ENCODE results near the gene SNCG. TPM values are rescaled to one million over a fixed set of nuclear protein-coding genes. Genes with fewer than 3 reads are reported as not detected.
"Not testable (repeated sequence)": the region's sequence is repeated elsewhere in the genome, so short reads cannot be mapped to it uniquely, and the experiment has no call there.

SNCG gene
- total RNA-seq, 1 donor from 2014 or later: 14.6 TPM

DNA sequence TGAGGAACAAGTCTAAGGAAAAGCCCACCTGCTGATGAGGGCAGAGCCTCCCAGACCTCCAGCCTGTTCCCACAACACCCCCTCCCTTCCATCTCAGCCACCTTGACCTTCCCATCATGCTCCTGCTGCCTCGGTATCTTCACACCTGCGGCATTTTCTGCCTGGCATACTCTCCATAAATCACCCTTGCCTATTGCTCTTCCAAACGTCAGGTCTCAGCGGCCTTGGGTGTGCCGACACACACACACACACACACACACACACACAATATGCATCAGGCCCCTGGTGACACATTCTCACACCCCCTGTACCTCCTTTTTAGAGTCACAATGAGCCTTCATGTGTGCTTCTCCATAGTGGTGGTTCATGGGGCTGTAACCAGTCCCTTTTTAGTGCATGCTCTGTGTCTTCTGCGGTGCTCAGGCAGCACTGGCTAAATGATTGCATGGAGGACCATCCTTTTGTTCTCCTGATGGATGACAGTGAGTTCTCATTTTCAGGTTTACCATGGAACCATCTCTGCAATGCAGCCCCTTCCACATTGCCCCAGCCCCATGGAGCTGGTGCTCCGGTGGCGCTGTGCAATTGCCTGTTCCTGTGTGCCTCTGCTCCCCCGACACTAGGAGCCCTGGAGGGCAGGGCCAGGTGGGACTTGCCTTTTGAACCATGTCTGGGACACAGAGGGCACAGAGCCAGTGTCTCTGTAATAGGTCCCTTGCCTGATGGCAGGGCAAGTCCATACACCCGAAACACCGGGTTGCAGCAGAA is 14.4 kb downstream of the SNCG start:
- Mint-ChIP-seq H3K27ac (no peak overlapping the region), H3K27me3 (peaks cover 34% of the 10 kb centered on the region), H3K9me3 (ENCODE audit: low read depth) (no peaks in the 10 kb centered on the region), H3K4me3 (ENCODE audit: low read depth) (peak overlapping the region; percentile 12), H3K36me3 (ENCODE audit: insufficient read depth) (no peaks in the 10 kb centered on the region), H3K4me1 (ENCODE audit: low read depth) (peaks cover 17% of the 10 kb centered on the region)
- TF ChIP-seq, protein P1, sequence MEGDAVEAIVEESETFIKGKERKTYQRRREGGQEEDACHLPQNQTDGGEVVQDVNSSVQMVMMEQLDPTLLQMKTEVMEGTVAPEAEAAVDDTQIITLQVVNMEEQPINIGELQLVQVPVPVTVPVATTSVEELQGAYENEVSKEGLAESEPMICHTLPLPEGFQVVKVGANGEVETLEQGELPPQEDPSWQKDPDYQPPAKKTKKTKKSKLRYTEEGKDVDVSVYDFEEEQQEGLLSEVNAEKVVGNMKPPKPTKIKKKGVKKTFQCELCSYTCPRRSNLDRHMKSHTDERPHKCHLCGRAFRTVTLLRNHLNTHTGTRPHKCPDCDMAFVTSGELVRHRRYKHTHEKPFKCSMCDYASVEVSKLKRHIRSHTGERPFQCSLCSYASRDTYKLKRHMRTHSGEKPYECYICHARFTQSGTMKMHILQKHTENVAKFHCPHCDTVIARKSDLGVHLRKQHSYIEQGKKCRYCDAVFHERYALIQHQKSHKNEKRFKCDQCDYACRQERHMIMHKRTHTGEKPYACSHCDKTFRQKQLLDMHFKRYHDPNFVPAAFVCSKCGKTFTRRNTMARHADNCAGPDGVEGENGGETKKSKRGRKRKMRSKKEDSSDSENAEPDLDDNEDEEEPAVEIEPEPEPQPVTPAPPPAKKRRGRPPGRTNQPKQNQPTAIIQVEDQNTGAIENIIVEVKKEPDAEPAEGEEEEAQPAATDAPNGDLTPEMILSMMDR (IDR thresholded peaks at IDR 0.05; ENCODE audit: unreplicated experiment): no peak
- no peak for DNase-seq (ENCODE audit: low spot score, unreplicated experiment)

DNA sequence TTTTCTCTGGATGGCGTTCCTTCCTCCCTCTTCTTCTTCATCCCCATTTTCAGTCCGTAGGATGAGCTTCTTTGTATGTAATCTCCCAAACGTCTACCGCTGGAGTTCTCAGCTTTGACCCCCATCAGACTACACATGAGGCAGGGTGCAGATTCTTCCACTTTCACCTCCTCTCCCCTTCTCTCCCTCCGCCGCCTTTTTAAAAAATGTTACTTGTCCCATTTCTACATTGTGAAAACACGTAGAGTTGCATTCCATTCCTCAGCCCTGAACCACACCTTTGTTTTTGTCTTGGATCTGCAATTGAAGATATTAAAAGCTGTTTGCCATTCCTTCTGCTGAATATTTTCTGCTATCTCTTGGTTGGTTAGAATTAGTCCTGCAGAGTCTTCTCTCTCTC is 16.1 kb downstream of the SNCG start:
- H3K4me1 Mint-ChIP-seq (ENCODE audit: low read depth): peaks cover 17% of the 10 kb centered on the region
- H3K9me3 Mint-ChIP-seq (ENCODE audit: low read depth): no peaks in the 10 kb centered on the region
- H3K4me3 Mint-ChIP-seq (ENCODE audit: low read depth): no peak overlapping the region
- H3K27me3 Mint-ChIP-seq: peaks cover 32% of the 10 kb centered on the region
- peak overlapping the region; percentile 33 for H3K27ac Mint-ChIP-seq
- DNase-seq (ENCODE audit: low spot score, unreplicated experiment): no peak
- H3K36me3 Mint-ChIP-seq (ENCODE audit: insufficient read depth): no peaks in the 10 kb centered on the region
- TF ChIP-seq, protein P1 (IDR thresholded peaks at IDR 0.05; ENCODE audit: unreplicated experiment): no peak

DNA sequence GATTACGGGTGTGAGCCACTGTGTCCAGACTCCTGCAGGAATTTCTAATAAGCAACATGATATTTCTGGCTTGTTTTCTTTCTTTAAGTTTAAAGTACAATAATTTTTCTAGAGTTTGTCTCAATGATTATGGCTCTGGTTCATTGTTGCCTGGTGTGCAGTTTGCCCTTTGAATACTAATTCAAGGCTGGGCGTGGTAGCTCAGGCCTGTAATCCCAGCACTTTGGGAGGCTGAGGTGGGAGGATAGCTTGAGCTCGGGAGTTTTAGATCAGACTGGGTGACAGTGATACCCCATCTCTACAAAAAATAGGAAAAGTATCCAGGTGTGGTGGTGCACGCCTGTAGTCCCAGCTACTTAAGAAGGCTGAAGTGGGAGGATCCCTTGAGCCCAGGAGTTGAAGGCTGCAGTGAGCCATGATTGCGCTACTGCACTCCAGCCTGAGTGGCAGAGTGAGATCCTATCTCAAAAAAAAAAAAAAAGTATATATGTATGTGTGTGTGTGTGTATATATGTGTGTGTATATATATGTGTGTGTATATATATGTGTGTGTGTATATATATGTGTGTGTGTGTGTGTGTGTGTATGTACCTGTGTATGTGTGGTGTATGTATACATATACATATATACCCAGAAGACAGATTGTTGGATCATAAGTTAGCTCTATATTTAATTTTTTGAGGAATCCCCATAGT is 18.1 kb downstream of the SNCG start:
- Mint-ChIP-seq H3K4me1 (ENCODE audit: low read depth) (peaks cover 13% of the 10 kb centered on the region), H3K4me3 (ENCODE audit: low read depth) (no peak overlapping the region), H3K27ac (no peak overlapping the region), H3K36me3 (ENCODE audit: insufficient read depth) (no peaks in the 10 kb centered on the region), H3K9me3 (ENCODE audit: low read depth) (no peaks in the 10 kb centered on the region), H3K27me3 (peaks cover 27% of the 10 kb centered on the region)
- TF ChIP-seq, protein P1 (IDR thresholded peaks at IDR 0.05; ENCODE audit: unreplicated experiment): no peak
- DNase-seq (ENCODE audit: low spot score, unreplicated experiment): no peak

DNA sequence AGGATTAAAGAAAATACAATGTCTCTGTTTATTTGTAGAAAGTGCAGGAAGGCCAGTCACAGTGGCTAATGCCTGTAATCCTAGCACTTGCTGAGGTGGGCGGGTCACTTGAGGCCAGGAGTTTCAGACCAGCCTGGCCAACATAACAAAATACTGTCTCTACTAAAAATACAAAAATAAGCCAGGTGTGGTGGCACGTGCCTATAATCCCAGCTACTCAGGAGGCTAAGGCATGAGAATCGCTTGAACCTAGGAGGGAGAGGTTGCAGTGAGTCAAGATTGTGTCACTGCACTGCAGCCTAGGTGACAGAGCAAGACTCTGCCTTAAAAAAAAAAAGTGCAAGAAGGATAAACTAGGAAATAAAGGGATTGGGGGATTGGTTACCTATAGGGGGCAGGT is 20.1 kb downstream of the SNCG start:
- H3K27ac Mint-ChIP-seq; H3K36me3 Mint-ChIP-seq (ENCODE audit: insufficient read depth); DNase-seq (ENCODE audit: low spot score, unreplicated experiment); H3K4me3 Mint-ChIP-seq (ENCODE audit: low read depth); H3K4me1 Mint-ChIP-seq (ENCODE audit: low read depth); H3K27me3 Mint-ChIP-seq; H3K9me3 Mint-ChIP-seq (ENCODE audit: low read depth): not testable (repeated sequence)

DNA sequence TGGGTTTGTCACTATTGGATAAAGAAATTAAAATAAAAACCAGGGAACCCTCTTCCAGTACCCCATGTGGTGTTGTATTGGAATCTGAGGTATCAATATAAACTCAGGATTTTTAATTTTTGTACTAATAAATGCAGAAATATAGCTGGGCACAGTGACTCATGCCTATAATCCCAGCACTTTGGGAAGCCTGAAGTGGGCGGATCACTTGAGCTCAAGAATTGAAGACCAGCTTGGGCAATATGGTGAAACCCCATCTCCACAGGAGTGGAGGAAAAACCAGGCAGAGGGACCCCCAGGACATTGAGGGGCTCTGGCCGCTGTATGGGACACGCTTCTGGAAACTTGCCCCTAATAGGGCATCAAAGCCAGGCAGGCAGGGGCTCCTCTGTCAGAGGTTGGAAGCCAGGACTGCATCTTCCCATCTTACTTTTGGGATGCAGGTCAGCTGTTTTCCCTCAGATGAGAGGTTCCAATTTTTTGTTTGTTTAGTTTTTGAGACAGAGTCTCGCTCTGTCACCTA is 21.0 kb downstream of the SNCG start:
- H3K4me1 Mint-ChIP-seq (ENCODE audit: low read depth): peaks cover 7% of the 10 kb centered on the region

More for the DNA sequence above, 21.0 kb downstream of the SNCG start:
- no peak for DNase-seq (ENCODE audit: low spot score, unreplicated experiment)
- Mint-ChIP-seq H3K27ac (no peak overlapping the region), H3K9me3 (ENCODE audit: low read depth) (no peaks in the 10 kb centered on the region), H3K27me3 (peaks cover 4% of the 10 kb centered on the region), H3K4me3 (ENCODE audit: low read depth) (no peak overlapping the region), H3K36me3 (ENCODE audit: insufficient read depth) (no peaks in the 10 kb centered on the region)
- TF ChIP-seq, protein P1 (IDR thresholded peaks at IDR 0.05; ENCODE audit: unreplicated experiment): no peak

Measured in progenitor cell of endocrine pancreas (in vitro differentiated cells).